ENCODE results near the gene IP6K2. TPM values are rescaled to one million over a fixed set of nuclear protein-coding genes. Genes with fewer than 3 reads are reported as not detected.

IP6K2 gene
- total and polyA plus RNA-seq, 2 of the 8 experiments (the other 6 are each of a cell fraction or from before 2014, with no cell fraction given) = 95.8 to 144 TPM

- TF ChIP-seq CREB1 (IDR thresholded peaks at IDR 0.05) (no peak), MAFK (IDR thresholded peaks at IDR 0.05; ENCODE audit: low read depth, low read length) (no peak), CHD1 (IDR thresholded peaks at IDR 0.05; ENCODE audit: low read depth, low read length) (no peak), RAD21 (IDR thresholded peaks at IDR 0.05 in 1 of 2, conservative IDR thresholded peaks at IDR 0.05 in 1 of 2; ENCODE audit: low read depth in 2 of 2, low read length in 2 of 2) (no peak), BCL11A (IDR thresholded peaks at IDR 0.05; ENCODE audit: low read depth in 2 of 2, low read length in 2 of 2) (no peak), KDM1A (IDR thresholded peaks at IDR 0.05; ENCODE audit: borderline replicate concordance, low read length) (no peak), EP300 (IDR thresholded peaks at IDR 0.05; ENCODE audit: borderline replicate concordance in 1 of 2, low read depth in 2 of 2, low read length in 2 of 2) (no peak), TBP (IDR thresholded peaks at IDR 0.05; ENCODE audit: low read depth, low read length) (no peak)
These were observed 35.5 kb downstream of the IP6K2 start (continued) for GRCh38 chr3:48681541-48681880.
